Astrocyte (in vitro differentiated cells and primary cell): ENCODE data around the gene SEMA3F. TPM values are rescaled to one million over a fixed set of nuclear protein-coding genes. Genes with fewer than 3 reads are reported as not detected.

ENCODE experiments used
- DNase-seq: peaks from one replicate; pipeline ENCODE4 v3.0.0-alpha.2; 2010; ENCODE audit warnings: low read depth
- FAIRE-seq: peaks from 2 replicates; lab custom pipeline; 2011; peaks lifted over from hg19 to GRCh38; lab: Jason Lieb, UNC
- H2AFZ ChIP-seq: 2 replicates; pipeline ENCODE4 v1.6.0; 2012; ENCODE audit warnings: low read depth, low read length, inconsistent platforms
- H3K27ac ChIP-seq: 2 replicates; pipeline ENCODE4 v1.5.1; 2011; ENCODE audit warnings: low read depth, low read length, inconsistent platforms
- H3K27me3 ChIP-seq: 2 replicates; pipeline ENCODE4 v1.6.0; 2011; ENCODE audit warnings: low read length, inconsistent platforms; ENCODE audit not compliant: insufficient read depth
- H3K36me3 ChIP-seq: 2 replicates; pipeline ENCODE4 v1.5.1; 2011; ENCODE audit warnings: low read length, inconsistent platforms; ENCODE audit not compliant: insufficient read depth
- H3K4me1 ChIP-seq: 2 replicates; pipeline ENCODE4 v1.5.1; 2011; ENCODE audit warnings: low read length, inconsistent platforms; ENCODE audit not compliant: insufficient read depth
- H3K4me2 ChIP-seq: 2 replicates; pipeline ENCODE4 v1.6.0; 2012; ENCODE audit warnings: low read length, inconsistent platforms
- H3K4me3 ChIP-seq: 2 replicates; pipeline ENCODE4 v1.5.1; 2011; ENCODE audit warnings: low read depth, mild to moderate bottlenecking, low read length, inconsistent platforms; ENCODE audit not compliant: insufficient read depth
- H3K79me2 ChIP-seq: 2 replicates; pipeline ENCODE4 v1.6.0; 2012; ENCODE audit warnings: mild to moderate bottlenecking, low read length, inconsistent platforms; ENCODE audit not compliant: insufficient read depth
- H3K9ac ChIP-seq: 2 replicates; pipeline ENCODE4 v1.6.0; 2012; ENCODE audit warnings: mild to moderate bottlenecking, low read length, inconsistent platforms
- H3K9me3 ChIP-seq: 2 replicates; pipeline ENCODE4 v1.5.1; 2012; ENCODE audit warnings: low read depth, mild to moderate bottlenecking, low read length, inconsistent platforms; ENCODE audit not compliant: insufficient read depth
- H4K20me1 ChIP-seq: 2 replicates; pipeline ENCODE4 v1.6.0; 2012; ENCODE audit warnings: low read length, inconsistent platforms; ENCODE audit not compliant: insufficient read depth
- H3K27ac Mint-ChIP-seq: one replicate; pipeline ENCODE4 v1.8.0; 2021; ENCODE audit warnings: mild to moderate bottlenecking, mixed read lengths; ENCODE audit not compliant: unreplicated experiment
- H3K27me3 Mint-ChIP-seq: one replicate; pipeline ENCODE4 v1.8.0; 2021; ENCODE audit warnings: low read depth, mixed read lengths; ENCODE audit not compliant: unreplicated experiment
- H3K36me3 Mint-ChIP-seq: one replicate; pipeline ENCODE4 v1.8.0; 2021; ENCODE audit warnings: low read depth, mixed read lengths; ENCODE audit not compliant: unreplicated experiment
- H3K4me1 Mint-ChIP-seq: one replicate; pipeline ENCODE4 v1.8.0; 2021; ENCODE audit warnings: low read depth, mixed read lengths; ENCODE audit not compliant: unreplicated experiment
- H3K4me3 Mint-ChIP-seq: one replicate; pipeline ENCODE4 v1.8.0; 2021; ENCODE audit warnings: mild to moderate bottlenecking, moderate library complexity, mixed read lengths; ENCODE audit not compliant: unreplicated experiment
- H3K9me3 Mint-ChIP-seq: one replicate; pipeline ENCODE4 v1.8.0; 2021; ENCODE audit warnings: mild to moderate bottlenecking, mixed read lengths; ENCODE audit not compliant: unreplicated experiment
- CTCF ChIP-seq: IDR thresholded peaks from 2 replicates; pipeline ENCODE4 v1.5.1; 2011; ENCODE audit warnings: low read depth, mild to moderate bottlenecking, inconsistent platforms, low read length, moderate library complexity; ENCODE audit not compliant: insufficient read depth
- EZH2 ChIP-seq: IDR thresholded peaks from 2 replicates; pipeline ENCODE4 v1.6.1; 2012; ENCODE audit warnings: mild to moderate bottlenecking, low read length, inconsistent platforms; ENCODE audit not compliant: insufficient read depth
- total RNA-seq: library from RNA; stranded (reverse); gene quantifications from 2 replicates; pipeline ENCODE4 v1.2.1, GENCODE V29; 2021

SEMA3F gene
- total RNA-seq, 1 donor from 2014 or later, result 6.6 TPM

- no peak overlapping the region for H2AFZ ChIP-seq
- Mint-ChIP-seq H3K27ac (no peak overlapping the region), H3K4me1 (peaks cover 7% of the 10 kb centered on the region), H3K9me3 (no peaks in the 10 kb centered on the region), H3K4me3 (no peak overlapping the region), H3K27me3 (no peaks in the 10 kb centered on the region), H3K36me3 (peaks cover 14% of the 10 kb centered on the region)
- H3K36me3 ChIP-seq, result peaks cover 20% of the 10 kb centered on the region
- no peak overlapping the region for H3K4me2 ChIP-seq
- FAIRE-seq (no peak), DNase-seq (no peak)
- peaks cover 54% of the 10 kb centered on the region for H4K20me1 ChIP-seq
- no peak overlapping the region for H3K27ac ChIP-seq
- H3K9ac ChIP-seq, result no peak overlapping the region
- no peaks in the 10 kb centered on the region for H3K27me3 ChIP-seq
- TF ChIP-seq EZH2, result no peak
- TF ChIP-seq CTCF, result no peak
- no peak overlapping the region for H3K4me3 ChIP-seq
- H3K79me2 ChIP-seq, result no peaks in the 10 kb centered on the region
- peaks cover 7% of the 10 kb centered on the region for H3K4me1 ChIP-seq
- no peaks in the 10 kb centered on the region for H3K9me3 ChIP-seq
Measured at GRCh38 chr3:50122071-50122470, 33.1 kb upstream of the SEMA3F start.

- H3K9me3 ChIP-seq, result no peaks in the 10 kb centered on the region
- no peak overlapping the region for H3K4me2 ChIP-seq
- no peak overlapping the region for H3K4me3 ChIP-seq
- H3K36me3 Mint-ChIP-seq, result peaks cover 14% of the 10 kb centered on the region
- H3K36me3 ChIP-seq, result peaks cover 15% of the 10 kb centered on the region
- peaks cover 52% of the 10 kb centered on the region for H4K20me1 ChIP-seq
- H3K27ac Mint-ChIP-seq, result no peak overlapping the region
- no peak for DNase-seq
- H3K4me3 Mint-ChIP-seq, result no peak overlapping the region
- H3K27me3 ChIP-seq, result no peaks in the 10 kb centered on the region
- no peak for FAIRE-seq
- H3K9ac ChIP-seq, result no peak overlapping the region
- H3K4me1 ChIP-seq, result peaks cover 7% of the 10 kb centered on the region
- no peaks in the 10 kb centered on the region for H3K9me3 Mint-ChIP-seq
- H2AFZ ChIP-seq, result no peak overlapping the region
- no peak overlapping the region for H3K27ac ChIP-seq
- no peaks in the 10 kb centered on the region for H3K27me3 Mint-ChIP-seq
- TF ChIP-seq EZH2 (no peak), CTCF (no peak)
- peaks cover 7% of the 10 kb centered on the region for H3K4me1 Mint-ChIP-seq
- H3K79me2 ChIP-seq, result no peaks in the 10 kb centered on the region
Measured at GRCh38 chr3:50122661-50123391, 32.3 kb upstream of the SEMA3F start.

GRCh38 chr3:50123394-50124051 lies 31.6 kb upstream of the SEMA3F start:
- FAIRE-seq, result no peak
- peaks cover 45% of the 10 kb centered on the region for H4K20me1 ChIP-seq
- peaks cover 7% of the 10 kb centered on the region for H3K4me1 ChIP-seq
- peaks cover 9% of the 10 kb centered on the region for H3K36me3 ChIP-seq
- no peak overlapping the region for H3K27ac ChIP-seq
- peak overlapping the region; percentile 41 for H3K27ac Mint-ChIP-seq
- H3K9me3 Mint-ChIP-seq, result no peaks in the 10 kb centered on the region
- no peak for DNase-seq
- H2AFZ ChIP-seq, result no peak overlapping the region
- H3K9me3 ChIP-seq, result no peaks in the 10 kb centered on the region
- H3K27me3 Mint-ChIP-seq, result no peaks in the 10 kb centered on the region
- H3K4me2 ChIP-seq, result no peak overlapping the region
- peaks cover 10% of the 10 kb centered on the region for H3K36me3 Mint-ChIP-seq
- H3K4me3 Mint-ChIP-seq, result no peak overlapping the region
- TF ChIP-seq CTCF (no peak), EZH2 (no peak)
- H3K27me3 ChIP-seq, result no peaks in the 10 kb centered on the region
- no peak overlapping the region for H3K9ac ChIP-seq
- H3K4me3 ChIP-seq, result no peak overlapping the region
- H3K79me2 ChIP-seq, result no peaks in the 10 kb centered on the region
- peaks cover 7% of the 10 kb centered on the region for H3K4me1 Mint-ChIP-seq
